Neural progenitor cell (in vitro differentiated cells): Measurements from ENCODE around the gene GRHL1.

Experiments used
- EZH2 ChIP-seq: fragments of 200-600 bp; sonication (generic); IDR thresholded peaks from 2 replicates; pipeline ENCODE4 v1.6.1; 2017; ENCODE audit warnings: antibody characterized with exemption, mild to moderate bottlenecking, moderate library complexity
- EZH2phosphoT487 ChIP-seq: fragments of 200-600 bp; sonication (generic); IDR thresholded peaks from 2 replicates; pipeline ENCODE4 v1.6.1; 2017; ENCODE audit warnings: antibody characterized with exemption
- TF ChIP-seq, protein P1 (sequence below): fragments of 200-600 bp; sonication (generic); IDR thresholded peaks from 2 replicates; pipeline ENCODE4 v1.5.1; 2017; ENCODE audit warnings: antibody characterized with exemption, mild to moderate bottlenecking

DNA sequence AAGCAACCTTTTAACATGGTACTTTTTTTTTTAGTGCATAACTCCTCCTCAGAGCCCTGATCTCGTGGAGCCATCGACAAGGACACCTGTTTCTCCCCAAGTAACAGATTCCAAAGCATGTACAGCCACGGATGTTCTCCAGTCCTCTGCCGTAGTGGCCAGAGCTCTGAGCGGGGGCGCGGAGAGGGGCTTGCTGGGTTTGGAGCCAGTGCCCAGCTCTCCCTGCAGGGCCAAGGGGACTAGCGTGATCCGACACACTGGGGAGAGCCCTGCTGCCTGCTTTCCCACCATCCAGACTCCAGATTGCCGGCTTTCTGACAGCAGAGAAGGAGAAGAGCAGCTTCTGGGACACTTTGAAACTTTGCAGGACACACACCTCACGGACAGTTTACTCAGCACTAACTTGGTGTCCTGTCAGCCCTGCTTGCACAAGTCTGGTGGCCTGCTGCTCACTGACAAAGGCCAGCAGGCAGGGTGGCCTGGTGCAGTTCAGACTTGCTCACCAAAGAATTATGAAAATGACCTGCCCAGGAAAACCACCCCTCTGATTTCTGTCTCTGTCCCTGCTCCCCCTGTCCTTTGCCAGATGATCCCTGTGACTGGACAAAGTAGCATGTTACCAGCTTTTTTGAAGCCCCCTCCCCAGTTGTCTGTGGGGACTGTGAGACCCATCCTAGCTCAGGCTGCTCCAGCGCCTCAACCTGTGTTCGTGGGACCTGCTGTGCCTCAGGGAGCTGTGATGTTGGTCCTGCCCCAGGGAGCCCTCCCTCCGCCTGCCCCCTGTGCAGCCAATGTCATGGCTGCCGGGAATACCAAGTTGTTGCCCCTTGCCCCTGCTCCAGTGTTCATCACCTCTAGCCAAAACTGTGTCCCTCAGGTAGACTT is 96.4 kb downstream of the GRHL1 start:
- TF ChIP-seq, protein P1, sequence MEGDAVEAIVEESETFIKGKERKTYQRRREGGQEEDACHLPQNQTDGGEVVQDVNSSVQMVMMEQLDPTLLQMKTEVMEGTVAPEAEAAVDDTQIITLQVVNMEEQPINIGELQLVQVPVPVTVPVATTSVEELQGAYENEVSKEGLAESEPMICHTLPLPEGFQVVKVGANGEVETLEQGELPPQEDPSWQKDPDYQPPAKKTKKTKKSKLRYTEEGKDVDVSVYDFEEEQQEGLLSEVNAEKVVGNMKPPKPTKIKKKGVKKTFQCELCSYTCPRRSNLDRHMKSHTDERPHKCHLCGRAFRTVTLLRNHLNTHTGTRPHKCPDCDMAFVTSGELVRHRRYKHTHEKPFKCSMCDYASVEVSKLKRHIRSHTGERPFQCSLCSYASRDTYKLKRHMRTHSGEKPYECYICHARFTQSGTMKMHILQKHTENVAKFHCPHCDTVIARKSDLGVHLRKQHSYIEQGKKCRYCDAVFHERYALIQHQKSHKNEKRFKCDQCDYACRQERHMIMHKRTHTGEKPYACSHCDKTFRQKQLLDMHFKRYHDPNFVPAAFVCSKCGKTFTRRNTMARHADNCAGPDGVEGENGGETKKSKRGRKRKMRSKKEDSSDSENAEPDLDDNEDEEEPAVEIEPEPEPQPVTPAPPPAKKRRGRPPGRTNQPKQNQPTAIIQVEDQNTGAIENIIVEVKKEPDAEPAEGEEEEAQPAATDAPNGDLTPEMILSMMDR = no peak
- TF ChIP-seq EZH2 = no peak
- TF ChIP-seq EZH2phosphoT487 = no peak
